Loucy (cell line): Measurements from ENCODE around the gene NOLC1.

Experiments used
- EZH2phosphoT487 ChIP-seq: fragments of 200-600 bp; IDR thresholded peaks from 2 replicates; pipeline ENCODE4 v1.6.1; 2018; ENCODE audit warnings: antibody characterized with exemption, mild to moderate bottlenecking, moderate library complexity, borderline replicate concordance
- TF ChIP-seq, protein P1 (sequence below): fragments of 200-600 bp; sonication (generic); conservative IDR thresholded peaks from 2 replicates; pipeline ENCODE4 v1.5.1; 2014; ENCODE audit warnings: mild to moderate bottlenecking, antibody characterized with exemption, low read length

- TF ChIP-seq, protein P1, sequence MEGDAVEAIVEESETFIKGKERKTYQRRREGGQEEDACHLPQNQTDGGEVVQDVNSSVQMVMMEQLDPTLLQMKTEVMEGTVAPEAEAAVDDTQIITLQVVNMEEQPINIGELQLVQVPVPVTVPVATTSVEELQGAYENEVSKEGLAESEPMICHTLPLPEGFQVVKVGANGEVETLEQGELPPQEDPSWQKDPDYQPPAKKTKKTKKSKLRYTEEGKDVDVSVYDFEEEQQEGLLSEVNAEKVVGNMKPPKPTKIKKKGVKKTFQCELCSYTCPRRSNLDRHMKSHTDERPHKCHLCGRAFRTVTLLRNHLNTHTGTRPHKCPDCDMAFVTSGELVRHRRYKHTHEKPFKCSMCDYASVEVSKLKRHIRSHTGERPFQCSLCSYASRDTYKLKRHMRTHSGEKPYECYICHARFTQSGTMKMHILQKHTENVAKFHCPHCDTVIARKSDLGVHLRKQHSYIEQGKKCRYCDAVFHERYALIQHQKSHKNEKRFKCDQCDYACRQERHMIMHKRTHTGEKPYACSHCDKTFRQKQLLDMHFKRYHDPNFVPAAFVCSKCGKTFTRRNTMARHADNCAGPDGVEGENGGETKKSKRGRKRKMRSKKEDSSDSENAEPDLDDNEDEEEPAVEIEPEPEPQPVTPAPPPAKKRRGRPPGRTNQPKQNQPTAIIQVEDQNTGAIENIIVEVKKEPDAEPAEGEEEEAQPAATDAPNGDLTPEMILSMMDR, result no peak
- no peak for TF ChIP-seq EZH2phosphoT487
These were observed 29.7 kb upstream of the NOLC1 start for GRCh38 chr10:102122450-102122849.
